ENCODE measurements around the gene MT1A. TPM values are rescaled to one million over a fixed set of nuclear protein-coding genes. Genes with fewer than 3 reads are reported as not detected.
A peak's percentile ranks its signal among the peaks of the same experiment; 100 is the strongest.

MT1A gene
- total RNA-seq, 1 donor from 2014 or later: 4.7 TPM

GRCh38 chr16:56651586-56651985 is 13.1 kb downstream of the MT1A start, which contains the start of gene MT1B:
Gene MT1B, plus strand, starts transcription at chr16:56651886. Its CDS starts 68 bp downstream, at chr16:56651954.
- TF ChIP-seq CTCF (IDR thresholded peaks at IDR 0.05): no peak
- Histone ChIP-seq H3K27me3 (ENCODE audit: low read depth) (peaks cover 17% of the 10 kb centered on the region), H3K36me3 (no peaks in the 10 kb centered on the region), H3K4me3 (no peak within 1 kb of the TSS), H3K4me1 (no peaks in the 10 kb centered on the region), H3K9me3 (no peaks in the 10 kb centered on the region), H3K27ac (no peak within 1 kb of the TSS)
- intact Hi-C loops (cut with DNase I): no loop called here
- DNase-seq (no peak), ATAC-seq (no peak)

- intact Hi-C loops (cut with DNase I): no loop called here
- Histone ChIP-seq H3K4me1 (no peaks in the 10 kb centered on the region), H3K27ac (no peak overlapping the region), H3K9me3 (no peaks in the 10 kb centered on the region), H3K27me3 (ENCODE audit: low read depth) (peaks cover 12% of the 10 kb centered on the region), H3K36me3 (no peaks in the 10 kb centered on the region), H3K4me3 (no peak overlapping the region)
- no peak for ATAC-seq
- TF ChIP-seq CTCF (IDR thresholded peaks at IDR 0.05): no peak
- DNase-seq: no peak
Measured at GRCh38 chr16:56652600-56652999, 14.1 kb downstream of the MT1A start.

GRCh38 chr16:56653218-56653617 is 14.8 kb downstream of the MT1A start:
- no peak for TF ChIP-seq CTCF (IDR thresholded peaks at IDR 0.05)
- Histone ChIP-seq H3K4me1 (peaks cover 3% of the 10 kb centered on the region), H3K27ac (no peak overlapping the region), H3K27me3 (ENCODE audit: low read depth) (peaks cover 6% of the 10 kb centered on the region), H3K36me3 (no peaks in the 10 kb centered on the region), H3K9me3 (no peaks in the 10 kb centered on the region), H3K4me3 (no peak overlapping the region)
- intact Hi-C loops (cut with DNase I): no loop called here
- DNase-seq (no peak), ATAC-seq (no peak)

GRCh38 chr16:56657555-56658326 is 19.3 kb downstream of the MT1A start, which contains the start of gene MT1F:
Gene MT1F, plus strand, starts transcription at chr16:56657959. Its CDS starts 100 bp downstream, at chr16:56658059.
- peak; percentile 96 to 98 for ATAC-seq
- H3K9me3 ChIP-seq: no peaks in the 10 kb centered on the region
- peak; percentile 94 for DNase-seq
- no peaks in the 10 kb centered on the region for H3K36me3 ChIP-seq
- H3K4me1 ChIP-seq: peaks cover 10% of the 10 kb centered on the region
- H3K27me3 ChIP-seq (ENCODE audit: low read depth): peaks cover 6% of the 10 kb centered on the region
- no peak for TF ChIP-seq CTCF (IDR thresholded peaks at IDR 0.05)
- peak within 1 kb of the TSS; percentile 78 for H3K27ac ChIP-seq
- H3K4me3 ChIP-seq: peak within 1 kb of the TSS; percentile 74
- intact Hi-C loops (cut with DNase I): no loop called here

- H3K4me3 ChIP-seq: peak overlapping the region; percentile 74
- no peak for TF ChIP-seq CTCF (IDR thresholded peaks at IDR 0.05)
Measured at GRCh38 chr16:56658327-56658875, 19.9 kb downstream of the MT1A start.

More at GRCh38 chr16:56658327-56658875, 19.9 kb downstream of the MT1A start:
- intact Hi-C loops (cut with DNase I): no loop called here
- Histone ChIP-seq H3K9me3 (no peaks in the 10 kb centered on the region), H3K36me3 (no peaks in the 10 kb centered on the region), H3K27me3 (ENCODE audit: low read depth) (peaks cover 13% of the 10 kb centered on the region), H3K27ac (peak overlapping the region; percentile 78), H3K4me1 (peaks cover 10% of the 10 kb centered on the region)
- no peak for ATAC-seq
- DNase-seq: no peak
